GM19397 (cell line): ENCODE results near the gene SPNS1.
A peak's percentile ranks its signal among the peaks of the same experiment; 100 is the strongest.
"Not testable (repeated sequence)": the region's sequence is repeated elsewhere in the genome, so short reads cannot be mapped to it uniquely, and the experiment has no call there.

Experiments
- ATAC-seq: cut with Tn5 transposase; IDR thresholded peaks from one replicate; pipeline ENCODE4 v1.9.1; 2021; ENCODE audit warnings: mild to moderate bottlenecking, moderate library complexity; ENCODE audit not compliant: unreplicated experiment

Gene SPNS1

GRCh38 chr16:28974437-28975157, at the start of gene SPNS1:
Gene SPNS1 (plus strand): TSS chr16:28974778. CDS start chr16:28975152, 374 bp downstream.
- peak; percentile 84 for ATAC-seq

GRCh38 chr16:28925386-28926228, 49.0 kb upstream of the SPNS1 start:
- ATAC-seq: peak; percentile 25

GRCh38 chr16:28926284-28926683, 48.3 kb upstream of the SPNS1 start:
- not testable (repeated sequence) for ATAC-seq

GRCh38 chr16:28927815-28928214, 46.8 kb upstream of the SPNS1 start:
- ATAC-seq: no peak

- no peak for ATAC-seq
Measured at GRCh38 chr16:28930203-28930602, 44.4 kb upstream of the SPNS1 start.

GRCh38 chr16:28930652-28931051, 43.9 kb upstream of the SPNS1 start:
- peak; percentile 44 for ATAC-seq

- ATAC-seq: no peak
Measured at GRCh38 chr16:28931801-28932225, 42.8 kb upstream of the SPNS1 start, which contains the start of gene CD19. Gene CD19 (plus strand): TSS chr16:28931971. CDS start chr16:28932001, 30 bp downstream.

GRCh38 chr16:28932339-28933141, 42.0 kb upstream of the SPNS1 start:
- ATAC-seq: no peak

- ATAC-seq: no peak
Measured at GRCh38 chr16:28933171-28933570, 41.4 kb upstream of the SPNS1 start.

- ATAC-seq: no peak
Measured at GRCh38 chr16:28935346-28935745, 39.2 kb upstream of the SPNS1 start.

- peak; percentile 72 for ATAC-seq
Measured at GRCh38 chr16:28935924-28936783, 38.4 kb upstream of the SPNS1 start.

GRCh38 chr16:28936784-28937155, 37.8 kb upstream of the SPNS1 start:
- no peak for ATAC-seq

- ATAC-seq: no peak
Measured at GRCh38 chr16:28937222-28937876, 37.2 kb upstream of the SPNS1 start.

- no peak for ATAC-seq
Measured at GRCh38 chr16:28938721-28939120, 35.9 kb upstream of the SPNS1 start.

GRCh38 chr16:28939825-28940224, 34.8 kb upstream of the SPNS1 start:
- ATAC-seq: not testable (repeated sequence)

- no peak for ATAC-seq
Measured at GRCh38 chr16:28943281-28943680, 31.3 kb upstream of the SPNS1 start.

- ATAC-seq: no peak
Measured at GRCh38 chr16:28946681-28947080, 27.9 kb upstream of the SPNS1 start.

- peak; percentile 89 for ATAC-seq
Measured at GRCh38 chr16:28950648-28951409, 23.7 kb upstream of the SPNS1 start, which contains the start of gene NFATC2IP. Gene NFATC2IP (plus strand): TSS chr16:28950937. CDS start chr16:28951012, 75 bp downstream.
